Kidney (tissue), 14 donors: ENCODE data around the gene IL1R1. TPM values are rescaled to one million over a fixed set of nuclear protein-coding genes. Genes with fewer than 3 reads are reported as not detected.

Experiments
- DNase-seq, 5 donors: peaks; one replicate each; pipeline ENCODE4 v3.0.0-alpha.2; 2013 to 2020
- FAIRE-seq: peaks from 2 replicates; lab custom pipeline; 2012; peaks lifted over from hg19 to GRCh38; lab: Jason Lieb, UNC
- H3K27ac ChIP-seq, 2 donors: one replicate each; pipeline ENCODE4 v1.7.0; 2013; ENCODE audit warnings: low read depth in 2 of 2, low read length in 2 of 2, inconsistent platforms in 1 of 2
- H3K27me3 ChIP-seq: one replicate; pipeline ENCODE4 v1.7.1; 2013; ENCODE audit warnings: low read length, inconsistent platforms; ENCODE audit not compliant: control insufficient read depth, insufficient read depth
- H3K36me3 ChIP-seq, 3 donors: one replicate each; pipeline versions ENCODE4 v1.7.0 to v1.7.1; 2013; ENCODE audit warnings: low read length in 3 of 3, control low read depth in 1 of 3, inconsistent platforms in 1 of 3; ENCODE audit not compliant: insufficient read depth in 3 of 3, control insufficient read depth in 2 of 3
- H3K4me1 ChIP-seq, 3 donors: one replicate each; pipeline versions ENCODE4 v1.7.0 to v1.7.1; 2013; ENCODE audit warnings: low read length in 3 of 3, inconsistent platforms in 1 of 3, low read depth in 1 of 3; ENCODE audit not compliant: control insufficient read depth in 2 of 3, insufficient read depth in 2 of 3
- H3K4me3 ChIP-seq, 3 donors: one replicate each; pipeline versions ENCODE4 v1.7.0 to v1.8.1; 2013; ENCODE audit warnings: low read length in 3 of 3, control low read depth in 1 of 3, inconsistent platforms in 1 of 3
- H3K9ac ChIP-seq, 3 donors: one replicate each; pipeline versions ENCODE4 v1.7.0 to v1.7.1; 2013; ENCODE audit warnings: low read length in 3 of 3, control low read depth in 1 of 3, inconsistent platforms in 1 of 3
- H3K9me3 ChIP-seq, 3 donors: one replicate each; pipeline versions ENCODE4 v1.7.0 to v1.7.1; 2013; ENCODE audit warnings: low read length in 3 of 3, control low read depth in 1 of 3, inconsistent platforms in 1 of 3; ENCODE audit not compliant: control insufficient read depth in 2 of 3, insufficient read depth in 1 of 3
- intact Hi-C: fragments of 100-400 bp; cut with DNase I; formaldehyde crosslinking; loops from one replicate; pipeline ENCODE4 v1.11.1; 2022
- polyA plus RNA-seq: library from polyadenylated mRNA; stranded (reverse); fragments of 350-450 nt; fragmentation: Illumina TruSeq; extraction: RNeasy Lipid Tissue Mini Kit (QIAGEN cat#74804); gene quantifications from one replicate; pipeline ENCODE4 v1.2.3, GENCODE V29; 2014; ENCODE audit warnings: low read depth, low replicate concordance; ENCODE audit not compliant: insufficient read depth
- total RNA-seq: library from RNA; stranded (reverse); fragmentation: NEBNext Ultra II Directional; extraction: Animal tissue kit (Norgen Biotek cat#: 25700); gene quantifications from one replicate; pipeline ENCODE4 v1.2.1, GENCODE V29; 2021
- TF ChIP-seq, protein P1 (sequence below): IDR thresholded peaks from 3 replicates; pipeline ENCODE4 v1.5.1; 2012; ENCODE audit warnings: mild to moderate bottlenecking, moderate library complexity, borderline replicate concordance; ENCODE audit not compliant: insufficient read depth; ENCODE audit errors: extremely low read depth
- donor health status: control.
- donor health status: control.
- donor health status: control.
- donor health status: control.
- donor health status: control.
- donor health status: DM: yes; HTN: yes; CAD: no.
- donor health status: Normal renal cell carcinoma (clear cell type).

The IL1R1 gene
- total and polyA plus RNA-seq, 2 donors from 2014 or later, result 24.6 to 95.9 TPM

GRCh38 chr2:102141011-102141943 is 1.3 kb upstream of the IL1R1 start:
- Histone ChIP-seq H3K27ac (peak overlapping the region; percentile 94 to 95), H3K36me3 (no peaks in the 10 kb centered on the region), H3K27me3 (no peaks in the 10 kb centered on the region), H3K4me1 (peaks cover 4 to 12% (median 8%) of the 10 kb centered on the region in 3 donors), H3K9me3 (peaks cover 0 to 18% (median 0%) of the 10 kb centered on the region in 3 donors), H3K4me3 (peak overlapping the region in 2 of 3 donors; percentile 54 to 67), H3K9ac (peak overlapping the region in 1 of 3 donors; percentile 95)
- TF ChIP-seq, protein P1, sequence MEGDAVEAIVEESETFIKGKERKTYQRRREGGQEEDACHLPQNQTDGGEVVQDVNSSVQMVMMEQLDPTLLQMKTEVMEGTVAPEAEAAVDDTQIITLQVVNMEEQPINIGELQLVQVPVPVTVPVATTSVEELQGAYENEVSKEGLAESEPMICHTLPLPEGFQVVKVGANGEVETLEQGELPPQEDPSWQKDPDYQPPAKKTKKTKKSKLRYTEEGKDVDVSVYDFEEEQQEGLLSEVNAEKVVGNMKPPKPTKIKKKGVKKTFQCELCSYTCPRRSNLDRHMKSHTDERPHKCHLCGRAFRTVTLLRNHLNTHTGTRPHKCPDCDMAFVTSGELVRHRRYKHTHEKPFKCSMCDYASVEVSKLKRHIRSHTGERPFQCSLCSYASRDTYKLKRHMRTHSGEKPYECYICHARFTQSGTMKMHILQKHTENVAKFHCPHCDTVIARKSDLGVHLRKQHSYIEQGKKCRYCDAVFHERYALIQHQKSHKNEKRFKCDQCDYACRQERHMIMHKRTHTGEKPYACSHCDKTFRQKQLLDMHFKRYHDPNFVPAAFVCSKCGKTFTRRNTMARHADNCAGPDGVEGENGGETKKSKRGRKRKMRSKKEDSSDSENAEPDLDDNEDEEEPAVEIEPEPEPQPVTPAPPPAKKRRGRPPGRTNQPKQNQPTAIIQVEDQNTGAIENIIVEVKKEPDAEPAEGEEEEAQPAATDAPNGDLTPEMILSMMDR, result no peak
- FAIRE-seq (no peak), DNase-seq (peak in 4 of 5 donors; percentile 57 to 85 (median 69))
- intact Hi-C loops, result no loop called here

GRCh38 chr2:102142829-102143449 is 393 bp downstream of the IL1R1 start:
- Histone ChIP-seq H3K9ac (peak overlapping the region; percentile 81 to 94 (median 84)), H3K4me3 (peak overlapping the region; percentile 78 to 91 (median 82)), H3K36me3 (no peaks in the 10 kb centered on the region), H3K9me3 (peaks cover 0 to 29% (median 0%) of the 10 kb centered on the region in 3 donors), H3K27ac (peak overlapping the region; percentile 91 to 96), H3K27me3 (no peaks in the 10 kb centered on the region), H3K4me1 (peaks cover 4 to 12% (median 8%) of the 10 kb centered on the region in 3 donors)
- intact Hi-C loops, result no loop called here
- TF ChIP-seq, protein P1, result no peak
- DNase-seq (peak in 1 of 5 donors; percentile 71), FAIRE-seq (no peak)

DNA sequence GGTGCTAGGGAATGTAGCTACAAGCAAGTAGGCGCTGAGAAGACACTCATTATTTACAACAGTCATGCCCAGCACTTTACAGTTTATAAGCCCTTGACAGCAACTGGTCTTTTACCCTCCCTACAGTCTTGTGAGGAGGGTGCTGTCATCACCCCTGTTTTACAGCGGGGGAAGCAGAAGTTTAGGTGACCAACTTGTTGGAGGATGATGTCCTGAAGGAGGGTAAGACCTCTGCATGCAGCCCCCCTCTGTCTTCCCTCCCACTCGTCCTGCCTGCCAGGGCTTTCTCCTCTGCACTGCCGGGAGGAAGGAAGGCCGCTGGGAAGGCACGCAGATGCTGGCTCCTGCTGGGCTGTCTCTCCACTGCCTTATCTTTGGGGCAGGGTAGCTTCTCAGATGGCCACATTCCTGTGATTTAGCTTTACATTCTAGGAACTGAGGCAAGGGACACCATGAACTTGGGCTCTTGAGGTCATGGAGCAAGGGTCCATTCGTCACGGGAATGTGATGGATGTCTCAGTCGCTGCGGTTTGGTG is 972 bp downstream of the IL1R1 start:
- intact Hi-C loops, result no loop called here
- DNase-seq (peak in 4 of 5 donors; percentile 25 to 84 (median 45)), FAIRE-seq (no peak)
- Histone ChIP-seq H3K4me3 (peak overlapping the region; percentile 78 to 91 (median 82)), H3K9me3 (peaks cover 0 to 32% (median 0%) of the 10 kb centered on the region in 3 donors), H3K27ac (peak overlapping the region; percentile 91 to 96), H3K9ac (peak overlapping the region; percentile 81 to 94 (median 84)), H3K27me3 (no peaks in the 10 kb centered on the region), H3K4me1 (peaks cover 4 to 12% (median 8%) of the 10 kb centered on the region in 3 donors), H3K36me3 (no peaks in the 10 kb centered on the region)
- TF ChIP-seq, protein P1, result no peak
